K562 (cell line): ENCODE data around the gene ACTN2. TPM values are rescaled to one million over a fixed set of nuclear protein-coding genes. Genes with fewer than 3 reads are reported as not detected.

Source experiments
- ATAC-seq: fragments of 200-7000 bp; cut with Tn5 transposase; 3 replicates; pipeline ENCODE4 v1.9.1; 2020; ENCODE audit warnings: moderate library complexity
- BruUV-seq: library from RNA; stranded (reverse); fragments of 400-500 nt; replicated peaks from 2 replicates; lab custom pipeline; 2021; lab: Mats Ljungman, UMichigan
- CTCF ChIA-PET: fragments of 300-600 bp; formaldehyde crosslinking; extraction: SDS; loops from one replicate; lab custom pipeline; 2021; ENCODE audit warnings: low intra/inter-chr PET ratio; lab: Yijun Ruan, JAX
- POLR2A ChIA-PET: fragments of 300-600, 350-650 bp; sonication (Branson Sonifier 250); formaldehyde crosslinking; extraction: SDS; loops from one replicate; lab custom pipeline; 2021; ENCODE audit warnings: antibody characterized with exemption, inconsistent platforms; lab: Yijun Ruan, JAX
- DNase-seq, 4 experiments: peaks; one replicate each; pipeline versions ENCODE4 v3.0.0 to v3.0.0-alpha.2; 2011 to 2018; ENCODE audit warnings: low spot score in 3 of 4, mixed read lengths in 3 of 4; ENCODE audit errors: extremely low read depth in 1 of 4
- FAIRE-seq: peaks from 2 replicates; lab custom pipeline; 2011; peaks lifted over from hg19 to GRCh38; lab: Jason Lieb, UNC
- H2AFZ ChIP-seq: 2 replicates; pipeline ENCODE4 v1.6.0; 2011; ENCODE audit warnings: low read depth, low read length, control low read depth, inconsistent platforms
- H3K27ac ChIP-seq: fragments of 200-600 bp; 3 replicates; pipeline ENCODE4 v1.8.0; 2011; ENCODE audit warnings: low read depth, mild to moderate bottlenecking, control low read depth, inconsistent platforms, low read length, moderate library complexity, mixed read lengths; ENCODE audit errors: extremely low read depth
- H3K27me3 ChIP-seq, 2 experiments: fragments of 300-600 bp in 1 of 2; 2 replicates in 1 of 2; 3 replicates in 1 of 2; pipeline versions ENCODE4 v1.6.0 to v1.8.0; 2011; ENCODE audit warnings: inconsistent platforms in 2 of 2, low read length in 2 of 2, mild to moderate bottlenecking in 1 of 2, mixed read lengths in 1 of 2, moderate library complexity in 1 of 2; ENCODE audit not compliant: control insufficient read depth in 2 of 2, insufficient read depth in 2 of 2
- H3K36me3 ChIP-seq: fragments of 300-600 bp; 3 replicates; pipeline ENCODE4 v1.8.0; 2011; ENCODE audit warnings: mild to moderate bottlenecking, low read length, inconsistent platforms; ENCODE audit not compliant: control insufficient read depth, insufficient read depth
- H3K4me1 ChIP-seq, 2 experiments: fragments of 200-600 bp in 1 of 2; replicated peaks in 1 of 2; 2 replicates in 1 of 2; 3 replicates in 1 of 2; pipeline versions ENCODE4 v1.5.1 to v1.8.0; 2011; ENCODE audit warnings: inconsistent platforms in 2 of 2, low read length in 2 of 2, mild to moderate bottlenecking in 1 of 2, mixed read lengths in 1 of 2, moderate library complexity in 1 of 2; ENCODE audit not compliant: control insufficient read depth in 2 of 2, insufficient read depth in 2 of 2
- H3K4me2 ChIP-seq: 2 replicates; pipeline ENCODE4 v1.6.1; 2011; ENCODE audit warnings: low read length, control low read depth, inconsistent platforms, mixed read lengths; ENCODE audit not compliant: insufficient read depth
- H3K4me3 ChIP-seq: fragments of 200-600 bp; sonication (generic), shearing (Covaris generic); 2 replicates; pipeline ENCODE4 v1.5.1; 2016; ENCODE audit warnings: control low read depth, inconsistent platforms
- H3K79me2 ChIP-seq: fragments of 200-600 bp; 3 replicates; pipeline ENCODE4 v1.8.0; 2011; ENCODE audit warnings: low read length, inconsistent platforms; ENCODE audit not compliant: control insufficient read depth, insufficient read depth
- H3K9ac ChIP-seq, 2 experiments: 2 replicates each; pipeline versions ENCODE4 v1.6.0 to v1.6.1; 2011; ENCODE audit warnings: low read depth in 2 of 2, low read length in 2 of 2, control low read depth in 1 of 2, inconsistent platforms in 1 of 2, mild to moderate bottlenecking in 1 of 2, mixed read lengths in 1 of 2; ENCODE audit not compliant: insufficient read depth in 1 of 2
- H3K9me1 ChIP-seq: one replicate; pipeline ENCODE4 v1.6.0; 2011; ENCODE audit warnings: inconsistent platforms, mild to moderate bottlenecking, low read length, moderate library complexity; ENCODE audit not compliant: control insufficient read depth, insufficient read depth
- H3K9me3 ChIP-seq: replicated peaks from 2 replicates; pipeline ENCODE4 v1.5.1; 2011; ENCODE audit warnings: low read depth, low read length, inconsistent platforms; ENCODE audit not compliant: control insufficient read depth, insufficient read depth
- H4K20me1 ChIP-seq: replicated peaks from 2 replicates; pipeline ENCODE4 v1.6.1; 2011; ENCODE audit warnings: low read length, inconsistent platforms, mixed read lengths; ENCODE audit not compliant: control insufficient read depth, insufficient read depth
- ADNP ChIP-seq: fragments of 200-800 bp; sonication (Bioruptor generic); IDR thresholded peaks from 2 replicates; pipeline ENCODE4 v1.6.1; 2016; ENCODE audit warnings: missing genetic modification characterization, missing compliant biosample characterization
- ARID1B ChIP-seq: fragments of 450-650 bp; IDR thresholded peaks from 2 replicates; pipeline ENCODE4 v1.6.1; 2016; ENCODE audit warnings: antibody characterized with exemption, mild to moderate bottlenecking, inconsistent platforms
- CAMTA2 ChIP-seq: fragments of 250-450 bp; sonication (Bioruptor Pico); conservative IDR thresholded peaks from 2 replicates; pipeline ENCODE4 v1.5.1; 2022
- GATAD2A ChIP-seq: fragments of 450-650 bp; IDR thresholded peaks from 2 replicates; pipeline ENCODE4 v1.6.1; 2017
- NCOR1 ChIP-seq: fragments of 450-650 bp; IDR thresholded peaks from 2 replicates; pipeline ENCODE4 v1.6.1; 2016; ENCODE audit warnings: mild to moderate bottlenecking, moderate library complexity
- PKNOX1 ChIP-seq: fragments of 450-650 bp; IDR thresholded peaks from 2 replicates; pipeline ENCODE4 v1.6.1; 2016
- PTBP1 ChIP-seq: fragments of 200-400 bp; formaldehyde crosslinking; IDR thresholded peaks from 2 replicates; pipeline ENCODE4 v1.6.1; 2017; ENCODE audit warnings: low read depth, low read length
- RBBP5 ChIP-seq: fragments of 200-600 bp; sonication (generic); IDR thresholded peaks from 2 replicates; pipeline ENCODE4 v1.6.1; 2012; ENCODE audit warnings: borderline replicate concordance, mild to moderate bottlenecking, low read length, control low read depth, inconsistent platforms; ENCODE audit not compliant: insufficient read depth, poor library complexity, severe bottlenecking
- RBM39 ChIP-seq: fragments of 200-400 bp; formaldehyde crosslinking; optimal IDR thresholded peaks from 2 replicates; pipeline ENCODE3; 2018; ENCODE audit warnings: low read depth, low read length
- ZFP1 ChIP-seq: fragments of 450-650 bp; formaldehyde crosslinking; IDR thresholded peaks from 2 replicates; pipeline ENCODE4 v1.4.0; 2020; ENCODE audit warnings: mild to moderate bottlenecking, mixed read lengths
- ZNF239 ChIP-seq: fragments of 250-450 bp; sonication (Bioruptor Pico); IDR thresholded peaks from 2 replicates; pipeline ENCODE4 v1.4.0; 2020; ENCODE audit warnings: mild to moderate bottlenecking
- ZNF583 ChIP-seq: fragments of 250-450 bp; sonication (Bioruptor Pico); IDR thresholded peaks from 2 replicates; pipeline ENCODE4 v1.4.0; 2020
- ZNF780A ChIP-seq: fragments of 250-450 bp; sonication (Bioruptor Pico); IDR thresholded peaks from 2 replicates; pipeline ENCODE4 v1.5.0; 2021; ENCODE audit warnings: mild to moderate bottlenecking
- ZSCAN32 ChIP-seq: fragments of 450-650 bp; formaldehyde crosslinking; IDR thresholded peaks from 2 replicates; pipeline ENCODE4 v1.4.0; 2020; ENCODE audit warnings: mild to moderate bottlenecking, moderate library complexity
- WGBS: fragments of 100-300 bp; shearing (Covaris generic); methylation state at CpG from one replicate; pipeline ENCODE4 v1.1.6; 2016; ENCODE audit warnings: low coverage, mixed read lengths; ENCODE audit not compliant: insufficient coverage; ENCODE audit errors: missing lambda C conversion rate; 5-methylcytosine and 5-hydroxymethylcytosine counted together
- in situ Hi-C: fragments of 300-500 bp; cut with MboI; formaldehyde crosslinking; loops from 4 replicates; pipeline ENCODE4 v1.15.0; 2018; ENCODE audit warnings: inconsistent platforms, mixed read lengths
- intact Hi-C: fragments of 100-400 bp; cut with micrococcal nuclease; formaldehyde crosslinking; loops from 2 replicates; pipeline ENCODE4 v1.14.2; 2022
- polyA plus RNA-seq, 8 experiments: library from polyadenylated mRNA; depleted of rRNA in 4 of 8; stranded (reverse) in 5 of 8; unstranded in 3 of 8; fragments of >200 nt; fragmentation: Nextera tagmentation in 2 of 8; fragmentation: Illumina TruSeq in 1 of 8; extraction: Ambion mirVana in 2 of 8; extraction: Trizol in 1 of 8; gene quantifications; 2 replicates each; pipeline versions ENCODE4 v1.2.1 to v1.2.3, GENCODE V29; 2011 to 2014; ENCODE audit warnings: inconsistent platforms in 1 of 8, missing spikeins in 1 of 8
- total RNA-seq, 7 experiments: library from RNA; depleted of rRNA in 6 of 7; stranded (reverse); fragments of >200 nt in 6 of 7; fragmentation: Illumina TruSeq in 2 of 7; extraction: Trizol in 2 of 7; gene quantifications; 2 replicates each; pipeline versions ENCODE4 v1.2.1 to v1.2.3, GENCODE V29; 2011 to 2021; ENCODE audit warnings: low replicate concordance in 1 of 7
- TF ChIP-seq, protein P1 (sequence below): fragments of 450-650 bp; IDR thresholded peaks from 2 replicates; pipeline ENCODE4 v1.6.1; 2016; ENCODE audit warnings: missing biosample characterization, missing genetic modification characterization
- TF ChIP-seq, protein P2 (sequence below): sonication (generic); formaldehyde crosslinking; IDR thresholded peaks from 2 replicates; pipeline ENCODE4 v1.8.1; 2023; ENCODE audit warnings: mild to moderate bottlenecking, missing genetic modification reagents, moderate library complexity
- TF ChIP-seq, protein P3 (sequence below): sonication (generic); formaldehyde crosslinking; IDR thresholded peaks from 2 replicates; pipeline ENCODE4 v1.8.0; 2022; ENCODE audit warnings: mild to moderate bottlenecking, missing genetic modification reagents, borderline replicate concordance

Gene ACTN2
- total and polyA plus RNA-seq, 9 of the 15 experiments (the other 6 are each of a cell fraction or from before 2014, with no cell fraction given) = 0.18 to 0.94 (median 0.42) TPM

GRCh38 chr1:236702791-236703394, 16.6 kb downstream of the ACTN2 start:
- ChIA-PET CTCF (no interaction called here), POLR2A (interaction anchor here (0.7 to 0.9 kb wide), 4 partner anchors 8 to 400 kb away, joined by 3 read pairs; no protein-coding TSS in a partner anchor)
- Histone ChIP-seq H3K4me2 (no peak overlapping the region), H3K4me1 (no peaks in the 10 kb centered on the region), H3K36me3 (no peaks in the 10 kb centered on the region), H3K9me1 (no peaks in the 10 kb centered on the region), H3K9ac (no peak overlapping the region), H3K27me3 (peaks cover 5 to 20% of the 10 kb centered on the region in 2 experiments), H3K27ac (no peak overlapping the region), H2AFZ (no peak overlapping the region), H4K20me1 (no peaks in the 10 kb centered on the region), H3K4me3 (no peak overlapping the region), H3K79me2 (no peaks in the 10 kb centered on the region), H3K9me3 (no peaks in the 10 kb centered on the region)
- ATAC-seq (no peak), DNase-seq (no peak), FAIRE-seq (no peak)
- BruUV-seq = no TSS peak
- intact Hi-C loops = no loop called here
- in situ Hi-C loops = no loop called here
- WGBS = 6% methylated on average over 3 of the region's 3 CpGs
- TF ChIP-seq ZSCAN32 (CRISPR knock-in tag) (no peak), ZNF239 (CRISPR knock-in tag) (no peak), NCOR1 (no peak), RBM39 (no peak), ZNF780A (CRISPR knock-in tag) (no peak), RBBP5 (no peak), ZFP1 (no peak), CAMTA2 (CRISPR knock-in tag) (no peak), ZNF583 (no peak), GATAD2A (no peak), PTBP1 (no peak), ADNP (tag) (no peak), PKNOX1 (no peak), ARID1B (no peak)
- TF ChIP-seq, protein P1, sequence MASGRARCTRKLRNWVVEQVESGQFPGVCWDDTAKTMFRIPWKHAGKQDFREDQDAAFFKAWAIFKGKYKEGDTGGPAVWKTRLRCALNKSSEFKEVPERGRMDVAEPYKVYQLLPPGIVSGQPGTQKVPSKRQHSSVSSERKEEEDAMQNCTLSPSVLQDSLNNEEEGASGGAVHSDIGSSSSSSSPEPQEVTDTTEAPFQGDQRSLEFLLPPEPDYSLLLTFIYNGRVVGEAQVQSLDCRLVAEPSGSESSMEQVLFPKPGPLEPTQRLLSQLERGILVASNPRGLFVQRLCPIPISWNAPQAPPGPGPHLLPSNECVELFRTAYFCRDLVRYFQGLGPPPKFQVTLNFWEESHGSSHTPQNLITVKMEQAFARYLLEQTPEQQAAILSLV (tag) = no peak
- TF ChIP-seq, protein P2, sequence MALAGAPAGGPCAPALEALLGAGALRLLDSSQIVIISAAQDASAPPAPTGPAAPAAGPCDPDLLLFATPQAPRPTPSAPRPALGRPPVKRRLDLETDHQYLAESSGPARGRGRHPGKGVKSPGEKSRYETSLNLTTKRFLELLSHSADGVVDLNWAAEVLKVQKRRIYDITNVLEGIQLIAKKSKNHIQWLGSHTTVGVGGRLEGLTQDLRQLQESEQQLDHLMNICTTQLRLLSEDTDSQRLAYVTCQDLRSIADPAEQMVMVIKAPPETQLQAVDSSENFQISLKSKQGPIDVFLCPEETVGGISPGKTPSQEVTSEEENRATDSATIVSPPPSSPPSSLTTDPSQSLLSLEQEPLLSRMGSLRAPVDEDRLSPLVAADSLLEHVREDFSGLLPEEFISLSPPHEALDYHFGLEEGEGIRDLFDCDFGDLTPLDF (CRISPR knock-in tag) = no peak
- TF ChIP-seq, protein P3, sequence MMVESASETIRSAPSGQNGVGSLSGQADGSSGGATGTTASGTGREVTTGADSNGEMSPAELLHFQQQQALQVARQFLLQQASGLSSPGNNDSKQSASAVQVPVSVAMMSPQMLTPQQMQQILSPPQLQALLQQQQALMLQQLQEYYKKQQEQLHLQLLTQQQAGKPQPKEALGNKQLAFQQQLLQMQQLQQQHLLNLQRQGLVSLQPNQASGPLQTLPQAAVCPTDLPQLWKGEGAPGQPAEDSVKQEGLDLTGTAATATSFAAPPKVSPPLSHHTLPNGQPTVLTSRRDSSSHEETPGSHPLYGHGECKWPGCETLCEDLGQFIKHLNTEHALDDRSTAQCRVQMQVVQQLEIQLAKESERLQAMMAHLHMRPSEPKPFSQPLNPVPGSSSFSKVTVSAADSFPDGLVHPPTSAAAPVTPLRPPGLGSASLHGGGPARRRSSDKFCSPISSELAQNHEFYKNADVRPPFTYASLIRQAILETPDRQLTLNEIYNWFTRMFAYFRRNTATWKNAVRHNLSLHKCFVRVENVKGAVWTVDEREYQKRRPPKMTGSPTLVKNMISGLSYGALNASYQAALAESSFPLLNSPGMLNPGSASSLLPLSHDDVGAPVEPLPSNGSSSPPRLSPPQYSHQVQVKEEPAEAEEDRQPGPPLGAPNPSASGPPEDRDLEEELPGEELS = no peak
